ENCODE data around the gene HMGA1.

HMGA1 gene

DNA sequence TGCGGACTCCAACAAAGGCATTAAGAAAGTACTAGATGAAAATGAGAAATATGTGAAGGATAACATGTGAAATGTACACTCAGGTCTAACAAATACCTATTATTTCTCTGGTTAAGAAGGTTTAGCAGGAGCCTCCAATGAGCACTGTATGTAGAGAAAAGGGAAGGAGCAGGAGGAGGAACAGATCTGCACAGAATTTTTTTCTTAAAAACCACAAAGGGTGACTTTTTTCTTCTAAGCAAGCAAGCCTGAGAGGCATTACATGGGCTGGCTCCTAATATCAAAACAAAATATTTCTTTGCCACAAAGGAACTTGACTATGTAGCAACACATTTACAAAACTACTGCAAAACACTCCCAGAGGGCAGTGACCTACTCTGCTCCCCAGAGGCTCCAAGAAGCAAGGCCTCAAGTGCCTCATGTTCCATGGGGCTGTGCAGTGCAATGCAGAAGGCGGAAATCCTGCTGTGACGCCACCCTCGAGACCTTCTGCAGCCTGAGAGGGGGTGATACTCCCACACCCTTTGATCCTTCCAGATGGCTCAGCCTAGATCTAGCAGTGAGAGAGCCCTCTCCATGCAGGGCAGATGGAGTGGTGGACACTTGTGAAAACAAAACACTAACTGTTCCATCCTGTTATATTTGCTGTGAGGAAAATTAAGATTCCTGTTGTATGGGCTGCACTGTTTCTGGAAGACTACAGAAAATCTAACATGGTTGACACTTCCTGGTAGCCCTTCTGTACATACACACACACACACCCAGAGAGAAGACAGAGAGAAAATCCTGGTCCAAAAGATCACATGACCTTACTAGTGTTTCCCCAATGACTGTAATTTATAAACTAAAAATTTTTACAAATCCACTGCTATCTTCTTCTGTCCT is 48.1 kb downstream of the HMGA1 start:
- Histone ChIP-seq H3K9ac (ENCODE audit: low read length) (no peak overlapping the region), H3K36me3 (ENCODE audit: control insufficient read depth, insufficient read depth, low read length) (peaks cover 18% of the 10 kb centered on the region), H3K27ac (ENCODE audit: low read depth, low read length) (no peak overlapping the region), H3K4me1 (ENCODE audit: control insufficient read depth, insufficient read depth, low read length) (no peaks in the 10 kb centered on the region), H3K9me3 (ENCODE audit: control insufficient read depth, insufficient read depth, low read depth, low read length) (no peaks in the 10 kb centered on the region), H3K27me3 (ENCODE audit: control insufficient read depth, insufficient read depth, low read length) (no peaks in the 10 kb centered on the region), H3K4me3 (ENCODE audit: low read depth, low read length) (no peak overlapping the region)

GRCh38 chr6:34285448-34286164 is 48.9 kb downstream of the HMGA1 start:
- Histone ChIP-seq H3K27ac (ENCODE audit: low read depth, low read length) (no peak overlapping the region), H3K4me1 (ENCODE audit: control insufficient read depth, insufficient read depth, low read length) (no peaks in the 10 kb centered on the region), H3K4me3 (ENCODE audit: low read depth, low read length) (no peak overlapping the region), H3K36me3 (ENCODE audit: control insufficient read depth, insufficient read depth, low read length) (peaks cover 16% of the 10 kb centered on the region), H3K9ac (ENCODE audit: low read length) (no peak overlapping the region), H3K27me3 (ENCODE audit: control insufficient read depth, insufficient read depth, low read length) (no peaks in the 10 kb centered on the region), H3K9me3 (ENCODE audit: control insufficient read depth, insufficient read depth, low read depth, low read length) (no peaks in the 10 kb centered on the region)

DNA sequence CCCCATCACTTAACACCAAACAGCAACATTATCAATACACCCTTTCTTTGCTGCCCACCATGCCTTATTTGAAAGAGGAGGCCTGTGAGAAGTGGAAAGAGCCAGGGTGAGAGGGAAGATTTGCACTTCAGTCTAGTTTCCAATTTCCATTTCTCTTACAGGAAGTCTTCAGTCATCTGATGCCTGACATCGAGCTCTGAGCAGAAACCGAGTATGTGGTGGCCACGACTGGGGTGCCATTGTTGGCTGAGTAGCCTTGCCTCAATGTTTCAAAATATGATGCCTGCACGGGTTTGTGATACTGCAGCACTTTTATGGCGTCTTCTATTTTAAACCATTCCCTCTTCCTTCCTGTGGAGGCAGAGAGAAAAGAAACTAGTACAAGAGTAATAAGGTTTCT is 51.9 kb downstream of the HMGA1 start:
- Histone ChIP-seq H3K36me3 (ENCODE audit: control insufficient read depth, insufficient read depth, low read length) (peaks cover 33% of the 10 kb centered on the region), H3K27ac (ENCODE audit: low read depth, low read length) (no peak overlapping the region), H3K4me3 (ENCODE audit: low read depth, low read length) (no peak overlapping the region), H3K4me1 (ENCODE audit: control insufficient read depth, insufficient read depth, low read length) (no peaks in the 10 kb centered on the region), H3K27me3 (ENCODE audit: control insufficient read depth, insufficient read depth, low read length) (no peaks in the 10 kb centered on the region), H3K9ac (ENCODE audit: low read length) (no peak overlapping the region), H3K9me3 (ENCODE audit: control insufficient read depth, insufficient read depth, low read depth, low read length) (no peaks in the 10 kb centered on the region)

DNA sequence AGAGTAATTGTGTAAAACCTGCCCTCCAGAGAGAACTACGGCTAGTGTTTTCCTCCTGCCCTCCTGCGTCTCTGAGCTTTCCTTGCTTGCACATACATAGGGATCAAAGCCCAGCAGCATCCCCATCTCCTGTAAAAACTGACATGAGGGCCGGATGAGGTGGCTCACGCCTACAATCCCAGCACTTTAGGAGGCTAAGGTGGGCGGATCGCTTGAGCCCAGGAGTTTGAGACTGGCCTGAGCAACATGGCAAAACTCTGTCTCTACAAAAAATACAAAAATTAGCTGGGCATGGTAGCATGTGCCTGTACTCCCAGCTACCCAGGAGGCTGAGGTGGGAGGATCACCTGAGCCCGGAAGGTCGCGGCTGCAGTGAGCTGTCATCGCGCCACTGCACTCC is 52.5 kb downstream of the HMGA1 start:
- no peak overlapping the region for H3K4me3 ChIP-seq (ENCODE audit: low read depth, low read length)
- no peak overlapping the region for H3K27ac ChIP-seq (ENCODE audit: low read depth, low read length)
- no peaks in the 10 kb centered on the region for H3K27me3 ChIP-seq (ENCODE audit: control insufficient read depth, insufficient read depth, low read length)
- peaks cover 36% of the 10 kb centered on the region for H3K36me3 ChIP-seq (ENCODE audit: control insufficient read depth, insufficient read depth, low read length)
- no peaks in the 10 kb centered on the region for H3K4me1 ChIP-seq (ENCODE audit: control insufficient read depth, insufficient read depth, low read length)
- H3K9me3 ChIP-seq (ENCODE audit: control insufficient read depth, insufficient read depth, low read depth, low read length), result no peaks in the 10 kb centered on the region
- no peak overlapping the region for H3K9ac ChIP-seq (ENCODE audit: low read length)

- Histone ChIP-seq H3K27ac (ENCODE audit: low read depth, low read length) (no peak overlapping the region), H3K4me1 (ENCODE audit: control insufficient read depth, insufficient read depth, low read length) (no peaks in the 10 kb centered on the region), H3K36me3 (ENCODE audit: control insufficient read depth, insufficient read depth, low read length) (peaks cover 25% of the 10 kb centered on the region), H3K4me3 (ENCODE audit: low read depth, low read length) (no peak overlapping the region), H3K9me3 (ENCODE audit: control insufficient read depth, insufficient read depth, low read depth, low read length) (no peaks in the 10 kb centered on the region), H3K9ac (ENCODE audit: low read length) (no peak overlapping the region), H3K27me3 (ENCODE audit: control insufficient read depth, insufficient read depth, low read length) (no peaks in the 10 kb centered on the region)
These were observed 56.3 kb downstream of the HMGA1 start for GRCh38 chr6:34292954-34293353.

DNA sequence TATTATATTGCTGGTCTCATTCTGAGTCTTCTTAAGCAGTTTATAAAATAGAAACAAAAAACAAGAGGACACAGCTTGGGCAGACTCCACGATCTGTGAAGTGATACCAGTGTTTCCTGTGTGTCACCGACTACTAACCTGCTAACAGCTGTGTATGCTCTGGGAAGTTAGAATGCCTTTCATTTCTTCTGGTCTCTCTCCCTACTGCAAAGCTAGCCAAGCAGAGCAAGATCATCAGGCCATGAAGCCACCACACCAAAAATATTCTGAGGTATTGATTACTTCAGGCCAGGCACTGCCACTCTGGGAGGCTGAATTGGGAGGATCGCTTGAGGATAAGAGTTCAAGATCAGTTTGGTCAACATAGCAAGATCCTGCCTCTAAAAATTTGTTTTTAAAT is 59.0 kb downstream of the HMGA1 start:
- Histone ChIP-seq H3K4me1 (ENCODE audit: control insufficient read depth, insufficient read depth, low read length) (no peaks in the 10 kb centered on the region), H3K36me3 (ENCODE audit: control insufficient read depth, insufficient read depth, low read length) (peaks cover 21% of the 10 kb centered on the region), H3K9me3 (ENCODE audit: control insufficient read depth, insufficient read depth, low read depth, low read length) (no peaks in the 10 kb centered on the region), H3K9ac (ENCODE audit: low read length) (no peak overlapping the region), H3K27me3 (ENCODE audit: control insufficient read depth, insufficient read depth, low read length) (no peaks in the 10 kb centered on the region), H3K4me3 (ENCODE audit: low read depth, low read length) (no peak overlapping the region), H3K27ac (ENCODE audit: low read depth, low read length) (no peak overlapping the region)

All from HUES6 (cell line).